SW480 (cell line): ENCODE data around the gene KCNMB2.
A peak's percentile ranks its signal among the peaks of the same experiment; 100 is the strongest.

ENCODE experiments used
- DNase-seq: peaks from one replicate; pipeline ENCODE4 v3.0.0-alpha.2; 2016; ENCODE audit warnings: low spot score

KCNMB2 gene

DNA sequence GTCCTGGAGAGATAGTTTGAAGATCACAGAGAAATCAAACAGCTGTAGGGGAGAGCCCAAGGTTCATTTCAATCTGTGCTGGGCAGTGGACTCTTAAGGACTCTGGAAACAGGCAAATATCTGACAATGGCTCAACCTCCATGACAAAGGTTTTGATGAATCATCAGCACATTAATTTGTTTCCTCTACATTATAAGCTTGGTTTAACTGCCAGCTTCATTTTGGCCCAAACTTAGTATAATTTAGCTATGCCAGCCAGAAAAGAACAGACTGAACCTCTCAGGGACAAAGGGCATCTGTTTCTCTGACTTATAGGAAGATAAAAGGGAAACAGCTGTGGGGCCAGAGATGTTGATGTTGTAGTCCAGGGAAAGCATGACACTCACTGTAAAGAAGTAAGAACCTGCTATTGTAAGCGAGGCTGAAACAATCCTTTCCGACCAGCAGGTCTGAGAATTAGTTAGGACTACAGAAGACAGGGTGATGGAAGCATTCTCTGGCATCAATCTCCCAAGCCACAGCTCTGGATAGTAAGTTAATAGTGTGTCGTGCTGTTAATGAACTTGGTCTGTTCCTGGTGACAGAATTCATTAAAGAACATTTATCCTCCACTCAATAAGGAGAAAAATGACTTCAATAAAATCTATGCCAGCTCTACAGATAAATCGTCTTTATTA lies 110.1 kb downstream of the KCNMB2 start:
- DNase-seq: no peak

DNA sequence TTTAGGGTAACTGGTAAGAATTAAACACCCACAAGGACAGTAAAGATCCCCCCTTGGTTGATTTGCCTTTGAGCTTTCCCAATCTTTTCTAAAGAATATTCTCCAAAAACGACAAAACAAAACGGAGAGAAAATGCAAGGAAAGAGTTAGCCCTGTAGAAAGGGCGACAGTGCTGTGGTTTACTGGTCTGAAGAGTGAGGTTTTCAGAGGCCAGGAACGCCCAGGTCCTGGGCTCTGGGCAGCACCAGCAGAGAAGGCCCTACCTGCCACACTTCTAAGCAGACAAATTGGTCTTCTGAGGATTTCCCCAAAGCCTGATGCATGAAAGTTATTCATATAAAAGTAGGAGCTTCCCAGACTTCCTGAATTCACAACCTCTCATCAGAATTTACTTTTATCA lies 119.3 kb downstream of the KCNMB2 start:
- no peak for DNase-seq

DNA sequence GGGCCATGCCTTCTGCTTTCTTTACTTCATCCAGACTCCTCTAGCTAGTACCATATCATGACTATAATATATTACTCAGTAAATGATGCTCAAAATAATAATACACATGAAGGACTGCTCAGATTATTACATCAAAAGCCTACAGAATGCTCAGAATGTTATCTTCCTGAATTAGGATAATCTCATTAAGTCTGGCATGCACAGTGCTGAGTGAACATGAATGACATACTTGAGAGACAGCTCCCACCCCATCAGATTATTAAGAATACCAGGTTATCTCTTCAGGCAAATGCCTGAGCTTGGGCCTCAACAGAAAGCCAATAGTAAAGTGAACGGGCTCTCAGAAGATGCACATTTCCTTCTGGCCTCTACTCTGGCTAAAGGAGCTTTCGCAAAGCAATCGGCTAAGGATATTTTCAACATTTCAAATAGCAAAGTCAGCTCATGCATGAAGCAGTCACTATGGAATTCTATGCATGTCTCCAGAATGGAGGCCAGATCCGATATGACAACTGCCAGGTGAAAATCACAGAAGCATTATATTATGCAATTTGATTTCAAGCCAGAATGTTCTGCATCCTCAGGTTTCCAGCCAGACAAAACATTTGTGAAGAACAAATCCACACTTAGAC lies 122.6 kb downstream of the KCNMB2 start:
- DNase-seq: no peak

DNA sequence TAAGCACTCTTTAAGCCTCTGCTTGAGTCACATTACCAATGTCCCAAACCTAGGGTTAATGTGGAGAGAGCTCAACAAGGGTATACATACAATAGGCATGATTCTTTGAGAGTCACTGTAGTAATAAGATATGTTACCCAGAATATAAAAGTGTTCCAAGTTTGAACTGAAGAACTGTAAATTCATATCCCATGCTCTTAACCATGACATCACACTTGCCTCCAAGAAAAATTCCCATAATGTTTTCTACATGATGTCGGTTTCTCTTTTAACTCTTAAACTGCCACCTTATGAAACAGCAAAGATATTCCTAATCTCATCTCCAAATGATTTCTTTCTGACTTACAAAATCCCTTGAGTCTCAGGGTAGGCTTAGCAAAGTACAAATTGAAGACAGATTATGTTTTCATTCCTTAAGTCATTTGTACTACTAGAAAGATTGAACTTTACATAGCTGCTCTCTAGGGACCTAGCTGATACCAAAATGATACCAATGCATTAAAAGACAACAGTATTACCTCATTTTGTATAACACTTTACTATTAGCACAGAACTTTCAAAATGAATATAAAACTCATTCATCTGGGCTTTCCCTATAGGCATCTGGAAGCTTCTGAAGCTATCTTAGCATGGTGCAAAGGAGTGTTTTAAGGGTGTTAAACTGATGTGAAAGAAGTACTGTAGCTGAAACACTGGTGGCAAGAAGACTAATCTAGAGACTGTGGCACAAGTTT lies 127.1 kb downstream of the KCNMB2 start:
- no peak for DNase-seq

DNA sequence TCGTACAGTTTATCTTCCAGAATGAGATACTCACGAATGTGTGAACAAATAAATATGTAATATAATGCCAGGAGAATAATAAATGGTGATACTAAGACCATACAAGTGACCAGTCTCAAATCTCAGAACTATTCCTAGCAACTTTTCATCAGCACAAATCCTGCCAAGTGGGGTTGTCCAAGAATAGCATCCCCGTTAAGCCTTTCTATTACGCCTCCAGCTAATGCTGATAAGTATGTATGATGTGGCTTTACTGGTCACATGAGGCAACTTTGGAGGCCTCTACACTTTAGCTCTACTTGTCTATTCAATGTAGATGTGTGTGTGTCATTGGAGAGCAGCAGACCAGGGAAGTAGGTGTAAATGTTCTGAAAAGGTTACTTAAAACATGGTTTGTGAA lies 129.5 kb downstream of the KCNMB2 start:
- no peak for DNase-seq

DNA sequence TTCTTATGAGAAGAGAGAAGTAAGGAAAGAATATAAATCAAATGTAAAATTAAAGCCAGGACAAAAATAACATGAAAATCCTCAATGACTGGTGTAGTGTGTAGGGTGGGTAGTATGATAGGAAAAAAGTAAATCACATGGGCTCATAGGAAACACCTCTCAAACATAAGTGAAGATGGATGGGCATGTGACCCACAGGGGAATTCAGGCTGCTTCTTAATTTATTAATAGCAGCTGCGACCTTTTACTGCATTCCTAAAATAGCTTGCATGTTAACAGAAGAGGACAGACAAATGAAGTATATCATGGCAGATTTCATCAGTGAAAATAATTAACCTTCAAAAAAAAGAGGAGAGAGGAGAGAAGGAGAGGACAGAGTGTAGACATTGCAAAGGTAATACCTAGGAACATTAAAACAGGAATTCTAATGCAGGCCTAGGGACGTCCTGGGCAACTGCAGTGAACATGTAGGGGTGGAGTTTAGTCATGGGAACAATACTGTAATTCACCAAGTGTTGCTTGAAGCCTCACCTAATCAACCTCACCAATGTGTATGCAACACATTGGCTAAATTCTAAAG lies 132.9 kb downstream of the KCNMB2 start:
- no peak for DNase-seq

DNA sequence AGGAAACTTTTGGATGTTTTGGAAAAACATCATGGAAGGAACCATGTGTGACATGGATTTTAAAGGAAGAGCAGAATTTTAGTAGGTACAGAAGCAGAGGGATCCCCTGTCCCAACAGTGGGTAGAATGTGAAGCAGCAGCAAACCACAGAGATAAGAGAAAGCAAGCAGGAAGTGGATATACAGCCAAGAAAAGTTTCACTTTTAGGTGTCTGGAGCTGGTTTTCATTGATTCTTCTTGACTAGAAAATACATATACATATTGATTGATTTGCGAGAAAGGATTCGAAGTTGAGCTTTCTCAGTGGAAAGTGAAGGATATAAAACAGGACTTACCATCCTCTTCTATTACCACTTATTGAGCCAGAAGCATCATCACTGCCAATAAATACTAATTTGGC lies 133.5 kb downstream of the KCNMB2 start:
- no peak for DNase-seq

DNA sequence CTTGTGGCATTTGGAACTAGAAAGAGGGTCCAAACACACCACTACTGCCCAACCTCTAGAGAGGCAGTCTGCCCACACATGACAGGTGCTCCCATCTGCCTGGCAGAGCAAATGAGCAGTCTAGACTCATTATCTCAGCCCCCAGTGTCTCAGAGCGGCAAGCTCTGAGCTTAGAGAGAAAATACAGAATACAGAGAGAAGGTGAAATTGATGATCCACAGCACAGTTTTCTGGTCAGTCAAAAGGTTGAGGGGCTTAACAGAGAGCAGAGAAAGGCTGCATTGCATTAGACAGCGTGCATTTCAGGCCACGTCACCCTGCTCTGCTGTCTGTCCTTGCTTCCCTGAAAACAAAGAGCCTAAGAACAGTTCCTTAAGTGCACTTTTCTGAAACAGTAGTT lies 135.1 kb downstream of the KCNMB2 start:
- DNase-seq: no peak

DNA sequence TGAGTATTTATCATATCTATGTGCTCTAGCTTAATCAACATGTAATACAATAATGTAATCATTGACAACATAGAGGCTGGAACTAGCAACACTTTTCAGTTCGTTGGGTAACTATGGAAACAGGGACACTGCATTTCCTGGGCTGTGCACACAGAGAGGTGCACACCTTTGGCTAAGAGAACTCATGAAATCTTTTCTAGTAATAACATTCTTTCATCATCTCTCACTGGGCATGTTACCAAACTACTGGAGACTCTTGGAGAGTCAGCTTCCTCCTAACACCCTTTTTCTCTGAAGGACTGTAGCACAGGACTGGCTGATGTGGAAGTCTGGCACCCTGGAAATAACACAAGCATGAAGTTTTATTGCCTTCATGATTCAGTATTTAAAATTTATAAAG lies 135.6 kb downstream of the KCNMB2 start:
- no peak for DNase-seq

DNA sequence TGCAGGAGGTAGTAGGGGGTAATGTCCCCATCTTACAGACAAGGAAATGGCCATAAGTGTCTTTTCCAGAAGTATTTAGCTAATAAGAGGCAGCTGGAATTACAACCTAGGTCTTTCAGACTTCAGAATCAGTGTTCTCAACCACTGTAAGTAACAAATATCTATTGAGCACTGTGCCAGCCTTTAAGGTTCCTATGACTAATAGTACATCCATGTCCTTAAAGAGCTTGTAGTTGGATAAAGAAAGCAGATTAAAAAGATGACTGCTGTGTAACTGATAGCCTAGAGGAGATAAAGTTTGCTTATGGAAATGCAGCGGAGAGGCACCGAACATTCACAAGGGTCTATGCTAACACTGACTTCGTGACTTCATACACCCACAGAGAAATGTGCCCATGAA lies 136.0 kb downstream of the KCNMB2 start:
- no peak for DNase-seq

DNA sequence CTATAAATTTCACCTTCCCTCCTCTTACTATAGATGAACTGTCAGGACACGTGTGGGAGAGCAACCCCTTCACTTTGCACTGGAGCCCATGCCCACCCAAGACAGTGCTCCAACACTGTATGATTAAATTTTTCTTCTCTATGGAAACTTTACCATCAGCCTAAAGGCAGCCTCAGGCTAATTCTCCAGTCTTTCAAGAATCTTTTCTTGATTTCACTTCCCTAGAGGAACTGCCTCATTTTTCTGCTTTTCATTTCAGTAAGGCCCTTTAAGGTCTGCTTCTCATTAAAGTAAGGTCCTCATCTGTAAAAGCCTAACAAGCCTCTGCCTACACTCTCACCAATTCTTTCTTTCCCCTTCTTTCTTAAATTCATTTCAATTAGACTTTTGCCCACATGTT lies 137.3 kb downstream of the KCNMB2 start:
- no peak for DNase-seq

DNA sequence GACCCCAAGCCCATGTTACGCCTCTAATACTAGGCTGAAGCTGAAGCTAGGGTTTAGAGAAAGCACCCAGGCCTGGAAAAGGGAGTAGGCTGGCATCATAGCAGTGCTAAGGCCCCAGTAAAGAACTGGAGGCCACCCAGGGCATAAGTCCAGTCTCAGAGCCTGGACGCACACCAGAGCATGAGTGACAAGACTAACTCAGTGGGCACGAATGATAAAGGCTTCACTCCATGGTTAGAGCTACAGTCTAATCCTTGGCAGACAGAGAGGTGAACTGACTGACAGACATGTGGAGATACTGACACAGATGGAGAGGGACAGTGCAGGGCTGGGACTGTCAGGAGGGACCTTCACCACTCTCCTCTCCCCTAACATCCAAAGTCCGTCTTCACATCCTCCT lies 139.8 kb downstream of the KCNMB2 start:
- no peak for DNase-seq

DNA sequence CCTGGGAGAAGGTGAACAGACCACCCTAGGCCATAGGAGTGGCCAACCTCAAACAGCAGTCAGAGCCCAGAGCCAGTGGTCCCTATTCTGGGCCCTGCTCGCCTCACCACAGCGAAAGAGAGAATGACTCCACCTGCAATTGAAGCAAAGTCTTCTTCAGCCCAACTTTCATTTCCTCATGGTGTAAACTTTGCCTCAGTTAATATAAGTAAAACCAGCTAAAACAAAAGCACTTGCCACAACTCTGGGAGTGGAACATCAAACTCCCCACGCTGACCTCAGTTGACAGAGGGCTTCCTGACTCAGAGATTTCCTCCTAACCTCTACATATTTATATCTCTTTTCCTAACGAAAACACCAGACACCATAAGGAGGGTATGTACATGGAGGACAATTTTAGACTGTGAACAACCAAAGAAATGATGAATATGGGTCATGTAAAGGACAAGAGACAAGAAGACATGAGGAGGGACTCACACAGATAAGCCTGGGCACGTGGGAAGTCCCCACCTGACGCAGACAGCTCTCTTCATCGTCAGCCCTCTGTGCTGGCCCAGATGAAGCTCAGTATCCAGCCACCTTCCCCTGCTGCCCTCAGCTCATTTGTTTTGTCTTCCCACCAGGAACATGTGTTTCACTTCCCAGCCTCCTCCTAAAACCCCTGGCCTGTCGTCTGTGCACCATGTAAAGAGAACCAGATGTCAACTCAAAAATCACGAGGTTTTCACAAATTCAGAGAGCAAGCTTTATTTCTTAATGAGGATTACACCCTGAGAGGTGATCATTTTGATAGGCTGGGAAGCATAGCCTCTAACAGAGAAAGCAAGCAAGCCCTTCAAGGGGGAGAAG lies 140.9 kb downstream of the KCNMB2 start:
- no peak for DNase-seq

DNA sequence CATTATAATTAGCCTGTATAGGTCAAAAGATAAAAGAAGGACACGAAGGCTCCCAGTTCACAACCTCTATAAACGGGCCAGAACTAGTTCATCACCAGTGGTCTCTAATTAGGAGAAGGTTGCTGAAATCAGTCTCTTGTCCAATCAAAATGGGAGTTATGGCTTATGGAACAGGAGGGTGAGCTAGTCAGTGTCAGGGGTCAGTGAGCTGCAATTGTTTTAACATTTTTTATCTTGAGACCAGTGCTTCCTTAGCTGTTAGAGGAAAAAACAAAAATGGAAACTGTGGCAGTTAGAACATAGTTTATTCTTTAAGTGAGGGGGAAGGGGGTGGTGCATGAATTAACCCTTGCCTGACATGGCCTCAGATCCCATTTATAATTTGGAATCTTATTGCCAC lies 141.7 kb downstream of the KCNMB2 start:
- no peak for DNase-seq

DNA sequence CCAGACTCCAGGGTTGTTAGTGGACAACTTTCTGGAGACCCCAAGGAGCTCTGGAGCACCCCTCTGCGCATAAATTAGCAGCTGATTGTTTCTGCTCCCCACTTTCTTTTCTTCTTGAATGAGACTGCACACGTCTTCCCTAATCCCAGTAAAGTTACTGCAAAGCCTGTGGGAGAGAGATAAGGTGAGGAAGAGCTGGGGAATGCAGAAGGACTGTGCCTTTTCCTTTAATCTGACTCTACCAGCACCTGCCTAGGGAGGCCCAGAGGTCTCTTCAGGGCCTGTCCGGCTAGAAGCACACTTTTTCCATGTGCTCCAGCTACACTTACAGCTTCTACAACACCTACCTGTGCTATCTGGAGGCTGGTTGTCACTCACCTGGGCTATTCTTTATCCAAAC lies 143.8 kb downstream of the KCNMB2 start:
- DNase-seq: no peak

DNA sequence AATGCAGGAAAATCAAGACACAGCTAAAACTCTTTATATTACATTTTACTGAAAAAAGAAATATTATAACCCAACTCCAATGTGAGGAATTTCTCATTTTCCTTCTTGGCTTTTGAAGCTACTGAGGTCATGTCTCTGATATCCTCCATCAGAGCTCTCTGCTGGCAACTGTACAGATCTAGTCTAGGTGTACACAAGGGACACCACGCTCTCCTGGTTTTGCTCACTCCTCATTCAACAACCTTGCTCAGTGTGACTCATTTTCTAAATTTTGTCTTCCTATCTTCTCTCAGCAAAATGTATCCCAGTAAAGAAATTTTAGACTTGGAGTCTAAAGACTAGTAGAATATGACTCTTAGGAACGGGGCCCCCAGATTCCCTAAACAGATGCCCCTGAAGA lies 144.3 kb downstream of the KCNMB2 start:
- DNase-seq: no peak

DNA sequence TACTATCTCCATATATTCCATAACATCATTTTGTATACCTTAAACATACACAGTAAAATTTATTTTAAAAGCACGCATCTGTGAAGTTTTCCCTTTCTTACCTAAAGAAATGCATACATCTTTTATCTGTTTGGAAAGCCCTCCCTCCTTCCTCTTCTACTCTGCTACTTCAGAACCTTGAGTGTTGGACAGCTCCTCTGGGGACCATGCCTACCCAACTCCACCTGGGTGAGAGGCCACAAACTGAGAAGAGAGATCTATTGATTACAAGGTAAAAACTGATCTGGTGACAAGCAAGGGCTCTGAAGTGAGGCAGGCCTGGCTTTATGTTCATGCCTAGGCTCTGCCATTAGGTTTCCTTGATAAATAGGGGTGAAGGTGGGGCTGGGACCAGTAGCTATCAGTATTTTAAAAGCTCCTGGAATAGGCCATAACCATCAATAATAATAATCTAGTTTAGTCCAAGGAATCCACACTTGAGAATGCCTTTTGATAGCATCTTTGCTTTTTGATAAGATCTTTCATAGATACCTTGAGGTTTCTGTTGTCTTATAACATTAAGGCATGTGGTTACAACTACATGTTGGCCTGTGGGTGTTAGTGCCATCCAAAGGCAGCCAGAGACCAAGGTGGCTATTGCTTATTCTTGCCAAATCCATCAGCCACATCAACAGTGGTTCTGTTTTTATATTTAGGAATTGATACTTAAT lies 148.8 kb downstream of the KCNMB2 start:
- peak; percentile 10 for DNase-seq

DNA sequence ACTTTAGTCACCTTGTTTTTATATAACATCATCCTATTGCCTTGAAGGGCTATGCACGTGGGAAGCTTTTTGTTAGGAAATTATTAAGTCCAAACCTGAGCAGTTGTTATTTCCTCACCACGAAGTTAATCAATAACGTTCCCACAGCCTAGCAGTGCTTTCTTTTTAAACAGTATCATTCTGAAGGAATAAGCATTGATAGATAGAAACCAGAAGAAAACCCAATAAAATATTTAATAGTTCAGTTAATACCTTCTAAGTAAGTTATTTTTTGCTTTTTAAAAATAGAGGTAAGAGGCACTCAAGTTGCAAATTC lies 149.3 kb downstream of the KCNMB2 start:
- no peak for DNase-seq

DNA sequence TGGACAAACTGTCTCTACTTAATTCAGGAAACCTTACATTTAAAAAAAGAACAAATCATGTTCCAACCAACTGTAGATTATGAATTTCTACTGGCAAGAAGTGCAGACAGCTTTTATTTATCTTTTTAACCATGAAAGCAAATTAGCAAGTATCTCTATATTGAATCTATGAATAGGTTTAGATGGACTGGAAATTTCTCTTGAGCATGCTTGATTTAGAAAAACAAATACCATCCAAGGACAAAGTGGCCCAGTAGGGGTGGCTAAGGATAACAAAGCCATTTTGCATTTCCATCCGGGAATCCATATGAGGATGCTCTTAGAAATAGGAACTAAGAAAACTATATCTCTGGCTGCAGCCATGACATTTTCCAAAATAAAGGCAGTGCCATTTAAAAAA lies 150.6 kb downstream of the KCNMB2 start:
- no peak for DNase-seq

DNA sequence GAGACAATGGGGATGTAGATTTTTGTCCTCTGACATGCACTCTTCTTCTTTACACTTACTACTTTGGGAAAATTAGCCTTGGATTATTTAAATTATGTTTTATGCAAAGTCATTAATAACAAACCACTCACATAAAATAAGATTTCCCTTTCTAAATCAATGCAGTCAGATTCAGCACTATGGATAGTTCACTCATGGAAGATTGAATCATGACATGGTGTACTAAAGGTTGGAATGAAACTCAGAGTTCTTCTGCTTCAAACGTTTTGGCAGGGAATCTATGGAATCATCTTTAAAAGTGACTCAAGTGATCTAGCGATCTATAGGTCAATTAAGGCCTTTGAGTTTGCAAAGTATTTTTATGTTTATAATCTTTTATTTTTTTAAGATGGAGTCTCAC lies 154.3 kb downstream of the KCNMB2 start:
- no peak for DNase-seq

DNA sequence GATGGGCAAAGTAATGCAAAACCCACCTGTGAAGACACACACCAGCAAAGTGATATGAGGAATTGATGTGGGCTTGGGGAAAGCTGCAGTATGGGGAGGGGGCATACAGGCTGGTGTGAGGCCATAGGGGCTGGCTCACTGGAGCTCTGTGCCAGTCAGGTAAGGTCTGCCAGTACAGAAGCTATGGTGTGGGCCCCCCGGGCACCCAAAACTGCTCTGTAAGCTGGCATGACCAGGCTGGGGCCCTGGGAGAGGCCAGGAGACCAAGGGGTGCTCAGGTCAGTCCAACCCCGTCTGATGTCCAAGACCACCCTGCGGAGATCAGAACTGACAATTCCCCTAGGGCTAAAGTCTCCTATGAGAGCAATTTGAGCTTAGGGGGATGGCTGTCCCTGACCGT lies 163.1 kb downstream of the KCNMB2 start:
- no peak for DNase-seq

DNA sequence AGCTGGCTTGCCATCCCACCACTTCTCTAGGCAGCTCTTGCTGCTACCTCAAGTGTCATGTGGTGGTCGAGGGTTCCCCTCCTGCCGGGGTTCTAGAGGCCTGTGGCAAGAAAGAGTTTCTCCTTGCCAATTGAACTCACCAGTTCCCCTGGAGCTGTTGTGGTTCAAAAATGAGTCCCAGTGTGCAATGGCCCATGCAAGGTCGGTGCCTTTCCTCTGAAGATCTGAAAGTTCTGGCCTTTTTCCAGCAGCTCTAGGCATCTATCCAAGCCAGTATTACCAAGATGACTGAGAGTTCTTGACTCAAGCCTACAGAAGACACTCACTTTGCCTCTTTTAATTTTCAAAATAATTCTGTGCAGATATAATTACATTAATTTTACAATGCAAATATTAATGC lies 163.6 kb downstream of the KCNMB2 start:
- DNase-seq: no peak
